DND-41 (cell line): Measurements from ENCODE around the gene CSHL1.
A peak's percentile ranks its signal among the peaks of the same experiment; 100 is the strongest.
"Not testable (repeated sequence)": the region's sequence is repeated elsewhere in the genome, so short reads cannot be mapped to it uniquely, and the experiment has no call there.

Experiments
- ATAC-seq: fragments of 200-7000 bp; cut with Tn5 transposase; 3 replicates; pipeline ENCODE4 v1.9.1; 2021; ENCODE audit warnings: low read depth; ENCODE audit not compliant: insufficient read depth
- DNase-seq: peaks from one replicate; pipeline ENCODE4 v3.0.0-alpha.2; 2020
- H2AFZ ChIP-seq: 2 replicates; pipeline ENCODE4 v1.6.0; 2012; ENCODE audit warnings: low read depth, low read length
- H3K27ac ChIP-seq: 2 replicates; pipeline ENCODE4 v1.5.1; 2012; ENCODE audit warnings: low read length, inconsistent platforms
- H3K27me3 ChIP-seq: fragments of 200-600 bp; sonication (generic); 2 replicates; pipeline ENCODE4 v1.6.0; 2012; ENCODE audit warnings: low read length, mild to moderate bottlenecking, inconsistent platforms; ENCODE audit not compliant: insufficient read depth, poor library complexity
- H3K36me3 ChIP-seq: 2 replicates; pipeline ENCODE4 v1.5.1; 2012; ENCODE audit warnings: low read length, inconsistent platforms; ENCODE audit not compliant: insufficient read depth
- H3K4me1 ChIP-seq: 2 replicates; pipeline ENCODE4 v1.5.1; 2012; ENCODE audit warnings: mild to moderate bottlenecking, low read length; ENCODE audit not compliant: insufficient read depth
- H3K4me2 ChIP-seq: 2 replicates; pipeline ENCODE4 v1.6.0; 2012; ENCODE audit warnings: mild to moderate bottlenecking, moderate library complexity, low read length, inconsistent platforms; ENCODE audit not compliant: insufficient read depth
- H3K4me3 ChIP-seq, 2 experiments: fragments of 200-600 bp in 1 of 2; shearing (Covaris generic) in 1 of 2; 2 replicates each; pipeline ENCODE4 v1.5.1; 2012 to 2016; ENCODE audit warnings: inconsistent platforms in 2 of 2, low read length in 2 of 2, mild to moderate bottlenecking in 2 of 2, low read depth in 1 of 2, moderate library complexity in 1 of 2
- H3K79me2 ChIP-seq: 2 replicates; pipeline ENCODE4 v1.6.0; 2012; ENCODE audit warnings: low read length, inconsistent platforms; ENCODE audit not compliant: insufficient read depth
- H3K9ac ChIP-seq: 2 replicates; pipeline ENCODE4 v1.6.0; 2012; ENCODE audit warnings: low read depth, mild to moderate bottlenecking, inconsistent platforms, low read length, moderate library complexity
- H3K9me3 ChIP-seq: 2 replicates; pipeline ENCODE4 v1.5.1; 2012; ENCODE audit warnings: low read length, moderate library complexity, mild to moderate bottlenecking, inconsistent platforms; ENCODE audit not compliant: insufficient read depth, severe bottlenecking
- H4K20me1 ChIP-seq: 2 replicates; pipeline ENCODE4 v1.6.0; 2012; ENCODE audit warnings: low read length; ENCODE audit not compliant: insufficient read depth
- CTCF ChIP-seq: IDR thresholded peaks from 2 replicates; pipeline ENCODE4 v1.5.1; 2012; ENCODE audit warnings: borderline replicate concordance, low read length, moderate library complexity, mild to moderate bottlenecking; ENCODE audit not compliant: poor library complexity, severe bottlenecking; ENCODE audit errors: extremely low read depth
- EZH2 ChIP-seq: IDR thresholded peaks from 3 replicates; pipeline ENCODE4 v1.6.1; 2012; ENCODE audit warnings: borderline replicate concordance, low read depth, mild to moderate bottlenecking, moderate library complexity, low read length, inconsistent platforms; ENCODE audit not compliant: severe bottlenecking

CSHL1 gene

GRCh38 chr17:63927464-63928171 is 16.6 kb upstream of the CSHL1 start:
- no peak for DNase-seq
- no peak for TF ChIP-seq CTCF
- TF ChIP-seq EZH2 = no peak
- H3K27me3 ChIP-seq = no peaks in the 10 kb centered on the region
- H3K9ac ChIP-seq = no peak overlapping the region
- no peaks in the 10 kb centered on the region for H3K9me3 ChIP-seq
- no peak for ATAC-seq
- no peak overlapping the region for H3K4me3 ChIP-seq
- H2AFZ ChIP-seq = no peak overlapping the region
- peaks cover 17% of the 10 kb centered on the region for H3K4me1 ChIP-seq
- H3K4me2 ChIP-seq = no peak overlapping the region
- no peaks in the 10 kb centered on the region for H3K36me3 ChIP-seq
- no peaks in the 10 kb centered on the region for H4K20me1 ChIP-seq
- no peaks in the 10 kb centered on the region for H3K79me2 ChIP-seq
- no peak overlapping the region for H3K27ac ChIP-seq

- Histone ChIP-seq H3K9me3 (no peaks in the 10 kb centered on the region), H3K27me3 (no peaks in the 10 kb centered on the region), H3K4me2 (no peak overlapping the region), H3K27ac (no peak overlapping the region), H3K4me3 (no peak overlapping the region), H2AFZ (peak overlapping the region; percentile 31; the same call in 1 of the 2 replicates), H3K4me1 (peaks cover 2% of the 10 kb centered on the region; the same call in 1 of the 2 replicates), H3K9ac (no peak overlapping the region), H3K79me2 (no peaks in the 10 kb centered on the region), H4K20me1 (no peaks in the 10 kb centered on the region), H3K36me3 (no peaks in the 10 kb centered on the region)
- no peak for ATAC-seq
- TF ChIP-seq CTCF = no peak
- TF ChIP-seq EZH2 = no peak
- DNase-seq = no peak
Measured at GRCh38 chr17:63926164-63926563, 15.1 kb upstream of the CSHL1 start.

- H3K9ac ChIP-seq = no peak overlapping the region
- no peak for TF ChIP-seq CTCF
- no peak for TF ChIP-seq EZH2
- no peak for DNase-seq
- no peaks in the 10 kb centered on the region for H3K9me3 ChIP-seq
- H3K4me3 ChIP-seq = no peak overlapping the region
- no peak overlapping the region for H3K4me2 ChIP-seq
- no peak overlapping the region for H3K27ac ChIP-seq
- H4K20me1 ChIP-seq = no peaks in the 10 kb centered on the region
- no peaks in the 10 kb centered on the region for H3K79me2 ChIP-seq
- peak; percentile 42; the same call in 1 of the 3 replicates for ATAC-seq
- no peaks in the 10 kb centered on the region for H3K36me3 ChIP-seq
- no peaks in the 10 kb centered on the region for H3K27me3 ChIP-seq
- H2AFZ ChIP-seq = peak overlapping the region; percentile 31; the same call in 1 of the 2 replicates
- no peaks in the 10 kb centered on the region for H3K4me1 ChIP-seq
Measured at GRCh38 chr17:63925615-63926014, 14.6 kb upstream of the CSHL1 start.

GRCh38 chr17:63922402-63922801 is 11.3 kb upstream of the CSHL1 start:
- not testable (repeated sequence) for ATAC-seq, H2AFZ ChIP-seq, H3K9ac ChIP-seq, H3K9me3 ChIP-seq, H3K4me3 ChIP-seq, H3K4me2 ChIP-seq, DNase-seq, H3K27me3 ChIP-seq, H3K4me1 ChIP-seq, H4K20me1 ChIP-seq, H3K36me3 ChIP-seq, H3K79me2 ChIP-seq, H3K27ac ChIP-seq

- not testable (repeated sequence) for ATAC-seq, H3K4me1 ChIP-seq, H2AFZ ChIP-seq
Measured at GRCh38 chr17:63920779-63921178, 9.7 kb upstream of the CSHL1 start.

GRCh38 chr17:63920050-63920449 is 9.0 kb upstream of the CSHL1 start:
- not testable (repeated sequence) for H3K4me3 ChIP-seq, DNase-seq, H2AFZ ChIP-seq, H4K20me1 ChIP-seq, H3K36me3 ChIP-seq, H3K27ac ChIP-seq, H3K9ac ChIP-seq, ATAC-seq, H3K4me1 ChIP-seq, H3K9me3 ChIP-seq, H3K79me2 ChIP-seq, H3K4me2 ChIP-seq, H3K27me3 ChIP-seq

More at GRCh38 chr17:63920779-63921178, 9.7 kb upstream of the CSHL1 start:
- not testable (repeated sequence) for H3K27ac ChIP-seq, H3K36me3 ChIP-seq, H3K9me3 ChIP-seq, H3K79me2 ChIP-seq, H4K20me1 ChIP-seq, H3K4me2 ChIP-seq, H3K9ac ChIP-seq, H3K4me3 ChIP-seq, DNase-seq, H3K27me3 ChIP-seq
